Astrocyte (in vitro differentiated cells and primary cell): ENCODE measurements around the gene SMIM43. TPM values are rescaled to one million over a fixed set of nuclear protein-coding genes. Genes with fewer than 3 reads are reported as not detected.

ENCODE experiments used
- DNase-seq: peaks from one replicate; pipeline ENCODE4 v3.0.0-alpha.2; 2010; ENCODE audit warnings: low read depth
- FAIRE-seq: peaks from 2 replicates; lab custom pipeline; 2011; peaks lifted over from hg19 to GRCh38; lab: Jason Lieb, UNC
- H2AFZ ChIP-seq: 2 replicates; pipeline ENCODE4 v1.6.0; 2012; ENCODE audit warnings: low read depth, low read length, inconsistent platforms
- H3K27ac ChIP-seq: 2 replicates; pipeline ENCODE4 v1.5.1; 2011; ENCODE audit warnings: low read depth, low read length, inconsistent platforms
- H3K27me3 ChIP-seq: 2 replicates; pipeline ENCODE4 v1.6.0; 2011; ENCODE audit warnings: low read length, inconsistent platforms; ENCODE audit not compliant: insufficient read depth
- H3K36me3 ChIP-seq: 2 replicates; pipeline ENCODE4 v1.5.1; 2011; ENCODE audit warnings: low read length, inconsistent platforms; ENCODE audit not compliant: insufficient read depth
- H3K4me1 ChIP-seq: 2 replicates; pipeline ENCODE4 v1.5.1; 2011; ENCODE audit warnings: low read length, inconsistent platforms; ENCODE audit not compliant: insufficient read depth
- H3K4me2 ChIP-seq: 2 replicates; pipeline ENCODE4 v1.6.0; 2012; ENCODE audit warnings: low read length, inconsistent platforms
- H3K4me3 ChIP-seq: 2 replicates; pipeline ENCODE4 v1.5.1; 2011; ENCODE audit warnings: low read depth, mild to moderate bottlenecking, low read length, inconsistent platforms; ENCODE audit not compliant: insufficient read depth
- H3K79me2 ChIP-seq: 2 replicates; pipeline ENCODE4 v1.6.0; 2012; ENCODE audit warnings: mild to moderate bottlenecking, low read length, inconsistent platforms; ENCODE audit not compliant: insufficient read depth
- H3K9ac ChIP-seq: 2 replicates; pipeline ENCODE4 v1.6.0; 2012; ENCODE audit warnings: mild to moderate bottlenecking, low read length, inconsistent platforms
- H3K9me3 ChIP-seq: 2 replicates; pipeline ENCODE4 v1.5.1; 2012; ENCODE audit warnings: low read depth, mild to moderate bottlenecking, low read length, inconsistent platforms; ENCODE audit not compliant: insufficient read depth
- H4K20me1 ChIP-seq: 2 replicates; pipeline ENCODE4 v1.6.0; 2012; ENCODE audit warnings: low read length, inconsistent platforms; ENCODE audit not compliant: insufficient read depth
- H3K27ac Mint-ChIP-seq: one replicate; pipeline ENCODE4 v1.8.0; 2021; ENCODE audit warnings: mild to moderate bottlenecking, mixed read lengths; ENCODE audit not compliant: unreplicated experiment
- H3K27me3 Mint-ChIP-seq: one replicate; pipeline ENCODE4 v1.8.0; 2021; ENCODE audit warnings: low read depth, mixed read lengths; ENCODE audit not compliant: unreplicated experiment
- H3K36me3 Mint-ChIP-seq: one replicate; pipeline ENCODE4 v1.8.0; 2021; ENCODE audit warnings: low read depth, mixed read lengths; ENCODE audit not compliant: unreplicated experiment
- H3K4me1 Mint-ChIP-seq: one replicate; pipeline ENCODE4 v1.8.0; 2021; ENCODE audit warnings: low read depth, mixed read lengths; ENCODE audit not compliant: unreplicated experiment
- H3K4me3 Mint-ChIP-seq: one replicate; pipeline ENCODE4 v1.8.0; 2021; ENCODE audit warnings: mild to moderate bottlenecking, moderate library complexity, mixed read lengths; ENCODE audit not compliant: unreplicated experiment
- H3K9me3 Mint-ChIP-seq: one replicate; pipeline ENCODE4 v1.8.0; 2021; ENCODE audit warnings: mild to moderate bottlenecking, mixed read lengths; ENCODE audit not compliant: unreplicated experiment
- EZH2 ChIP-seq: IDR thresholded peaks from 2 replicates; pipeline ENCODE4 v1.6.1; 2012; ENCODE audit warnings: mild to moderate bottlenecking, low read length, inconsistent platforms; ENCODE audit not compliant: insufficient read depth
- total RNA-seq: library from RNA; stranded (reverse); gene quantifications from 2 replicates; pipeline ENCODE4 v1.2.1, GENCODE V29; 2021
- TF ChIP-seq, protein P1 (sequence below): IDR thresholded peaks from 2 replicates; pipeline ENCODE4 v1.5.1; 2011; ENCODE audit warnings: low read depth, mild to moderate bottlenecking, inconsistent platforms, low read length, moderate library complexity; ENCODE audit not compliant: insufficient read depth

SMIM43 gene
- total RNA-seq, 1 donor from 2014 or later, result not detected

DNA sequence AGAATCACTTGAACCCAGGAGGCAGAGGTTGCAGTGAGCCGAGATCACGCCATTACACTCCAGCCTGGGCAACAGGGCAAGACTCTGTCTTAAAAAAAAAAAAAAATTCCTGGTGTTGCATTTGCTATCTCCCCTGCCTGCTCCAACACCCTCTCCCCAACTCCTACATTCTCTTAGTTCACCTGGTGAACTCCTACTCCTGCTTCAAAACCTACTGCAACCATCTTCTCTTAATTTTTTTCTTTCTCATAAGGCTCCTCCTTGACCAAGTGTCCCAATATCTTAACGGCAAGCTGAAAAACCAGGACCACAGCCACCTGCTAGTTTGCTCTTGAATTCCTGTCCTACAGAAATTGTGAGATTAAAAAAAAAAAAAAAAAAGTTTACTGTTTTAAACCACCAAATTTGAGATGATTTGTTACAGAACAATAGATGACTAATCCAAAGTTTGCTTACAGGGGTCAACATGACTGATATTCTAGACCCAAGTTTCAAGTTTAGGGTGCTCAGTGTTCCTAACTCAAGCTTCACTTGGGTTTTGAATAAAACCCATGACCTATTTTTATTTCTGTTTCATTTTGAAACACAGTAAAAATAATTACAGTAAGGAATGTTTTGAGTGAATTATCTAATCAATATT, 55.1 kb downstream of the SMIM43 start:
- Histone ChIP-seq H3K27me3 (no peaks in the 10 kb centered on the region), H3K27ac (peak overlapping the region; percentile 58), H3K9ac (no peak overlapping the region), H3K4me3 (no peak overlapping the region), H3K36me3 (no peaks in the 10 kb centered on the region), H4K20me1 (no peaks in the 10 kb centered on the region), H3K79me2 (no peaks in the 10 kb centered on the region), H3K4me2 (peak overlapping the region; percentile 27), H3K4me1 (peaks cover 31% of the 10 kb centered on the region), H2AFZ (no peak overlapping the region), H3K9me3 (no peaks in the 10 kb centered on the region)
- FAIRE-seq (no peak), DNase-seq (no peak)
- Mint-ChIP-seq H3K9me3 (no peaks in the 10 kb centered on the region), H3K36me3 (no peaks in the 10 kb centered on the region), H3K27ac (no peak overlapping the region), H3K4me1 (peaks cover 46% of the 10 kb centered on the region), H3K4me3 (no peak overlapping the region), H3K27me3 (no peaks in the 10 kb centered on the region)
- TF ChIP-seq, protein P1, sequence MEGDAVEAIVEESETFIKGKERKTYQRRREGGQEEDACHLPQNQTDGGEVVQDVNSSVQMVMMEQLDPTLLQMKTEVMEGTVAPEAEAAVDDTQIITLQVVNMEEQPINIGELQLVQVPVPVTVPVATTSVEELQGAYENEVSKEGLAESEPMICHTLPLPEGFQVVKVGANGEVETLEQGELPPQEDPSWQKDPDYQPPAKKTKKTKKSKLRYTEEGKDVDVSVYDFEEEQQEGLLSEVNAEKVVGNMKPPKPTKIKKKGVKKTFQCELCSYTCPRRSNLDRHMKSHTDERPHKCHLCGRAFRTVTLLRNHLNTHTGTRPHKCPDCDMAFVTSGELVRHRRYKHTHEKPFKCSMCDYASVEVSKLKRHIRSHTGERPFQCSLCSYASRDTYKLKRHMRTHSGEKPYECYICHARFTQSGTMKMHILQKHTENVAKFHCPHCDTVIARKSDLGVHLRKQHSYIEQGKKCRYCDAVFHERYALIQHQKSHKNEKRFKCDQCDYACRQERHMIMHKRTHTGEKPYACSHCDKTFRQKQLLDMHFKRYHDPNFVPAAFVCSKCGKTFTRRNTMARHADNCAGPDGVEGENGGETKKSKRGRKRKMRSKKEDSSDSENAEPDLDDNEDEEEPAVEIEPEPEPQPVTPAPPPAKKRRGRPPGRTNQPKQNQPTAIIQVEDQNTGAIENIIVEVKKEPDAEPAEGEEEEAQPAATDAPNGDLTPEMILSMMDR, result no peak
- TF ChIP-seq EZH2, result no peak

Other genes starting within 250 kb of the SMIM43 start
- gene ANXA5, start 68.2 kb downstream of the SMIM43 start, total RNA-seq, result 682 and 793 TPM in 2 replicates
- 14.4 and 18.3 TPM in 2 replicates for gene EXOSC9, start 36.2 kb upstream of the SMIM43 start, total RNA-seq
- gene CCNA2, start 58.7 kb upstream of the SMIM43 start, total RNA-seq, result 4.4 and 6.2 TPM in 2 replicates
- 21.0 TPM in 2 replicates for gene BBS7, start 105.3 kb upstream of the SMIM43 start, total RNA-seq
- gene TRPC3, start 186.9 kb upstream of the SMIM43 start, total RNA-seq, result 0.07 TPM in 1 of 2 replicates, not detected in the other